Neural cell (in vitro differentiated cells): ENCODE measurements around the gene MYO3B.

Experiments
- EZH2 ChIP-seq: fragments of 200-600, 300-800 bp; shearing (Covaris generic), sonication (generic); IDR thresholded peaks from 2 replicates; pipeline ENCODE4 v1.6.1; 2014; ENCODE audit warnings: antibody characterized with exemption, low read length, borderline replicate concordance, mild to moderate bottlenecking; ENCODE audit not compliant: insufficient read depth, poor library complexity, severe bottlenecking
- MXI1 ChIP-seq: fragments of 450-650 bp; conservative IDR thresholded peaks from 2 replicates; pipeline ENCODE4 v1.6.1; 2014; ENCODE audit warnings: antibody characterized with exemption, mild to moderate bottlenecking; ENCODE audit not compliant: poor library complexity, severe bottlenecking

DNA sequence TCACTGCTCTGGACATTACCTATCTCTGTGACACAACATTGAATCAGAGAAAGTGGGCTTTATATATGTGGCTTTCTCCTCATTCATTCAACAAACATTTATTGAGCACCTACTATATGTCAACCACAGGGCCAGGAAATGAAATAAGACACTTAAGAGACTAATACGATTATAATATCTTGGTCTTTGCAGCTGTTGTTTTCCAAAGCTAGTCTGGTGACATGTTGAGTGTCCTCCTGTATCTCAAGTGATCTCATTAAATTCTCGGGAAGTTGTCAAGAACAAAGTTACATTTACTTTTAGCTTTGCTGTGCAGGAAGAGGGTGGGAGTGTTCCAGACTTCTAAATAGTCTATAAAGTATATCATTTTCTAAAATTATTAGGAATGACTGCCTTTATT, 372.6 kb downstream of the MYO3B start:
- TF ChIP-seq MXI1 (no peak), EZH2 (no peak)
